HCT116 (cell line): ENCODE measurements around the gene CCSER1. TPM values are rescaled to one million over a fixed set of nuclear protein-coding genes. Genes with fewer than 3 reads are reported as not detected.
"Not testable (repeated sequence)": the region's sequence is repeated elsewhere in the genome, so short reads cannot be mapped to it uniquely, and the experiment has no call there.

ENCODE experiments used
- ATAC-seq: fragments of 200-7000 bp; cut with Tn5 transposase; 2 replicates; pipeline ENCODE4 v1.9.1; 2020; ENCODE audit warnings: mild to moderate bottlenecking, moderate library complexity
- BruUV-seq: library from RNA; stranded (reverse); fragments of 400-500 nt; replicated peaks from 2 replicates; lab custom pipeline; 2021; lab: Mats Ljungman, UMichigan
- CTCF ChIA-PET: fragments of 300-600 bp; sonication (Branson Sonifier 250); formaldehyde crosslinking; loops from one replicate; lab custom pipeline; 2021; ENCODE audit warnings: antibody characterized with exemption; lab: Charles Lee
- POLR2A ChIA-PET: fragments of 300-600, 350-600 bp; sonication (Branson Sonifier 250); formaldehyde crosslinking; loops from one replicate; lab custom pipeline; 2021; ENCODE audit warnings: antibody characterized with exemption; lab: Charles Lee
- RAD21 ChIA-PET, 2 experiments: fragments of 300-600 bp; sonication (Branson Sonifier 250); formaldehyde crosslinking; loops; one replicate each; lab custom pipeline; 2023; ENCODE audit warnings: low total read pairs in 2 of 2; ENCODE audit not compliant: uncharacterized antibody in 2 of 2, unreplicated experiment in 2 of 2, low non-redundant PET in 1 of 2; lab: Charles Lee
- DNase-seq: peaks from one replicate; pipeline ENCODE4 v3.0.0-alpha.2; 2010; ENCODE audit warnings: low read depth, low spot score
- H2AFZ ChIP-seq: fragments of 200-600 bp; shearing (Covaris generic), sonication (generic); 2 replicates; pipeline ENCODE4 v1.6.1; 2017; ENCODE audit warnings: low read depth, mixed run types, mixed read lengths, antibody characterized with exemption, low read length; ENCODE audit not compliant: poor library complexity, severe bottlenecking
- H3K27ac ChIP-seq: 2 replicates; pipeline ENCODE4 v1.5.1; 2012; ENCODE audit warnings: low read depth, low read length
- H3K27me3 ChIP-seq: fragments of 200-600 bp; sonication (generic); 2 replicates; pipeline ENCODE4 v1.6.1; 2016; ENCODE audit warnings: mixed run types, low read length, mixed read lengths; ENCODE audit not compliant: insufficient read depth
- H3K36me3 ChIP-seq, 2 experiments: fragments of 200-500 bp in 1 of 2; fragments of 200-600 bp in 1 of 2; sonication (Bioruptor generic) in 1 of 2; sonication (generic) in 1 of 2; 2 replicates each; pipeline versions ENCODE4 v1.5.1 to v1.6.1; 2014 to 2016; ENCODE audit warnings: low read length in 2 of 2, inconsistent platforms in 1 of 2, mixed read lengths in 1 of 2, mixed run types in 1 of 2; ENCODE audit not compliant: insufficient read depth in 2 of 2, control insufficient read depth in 1 of 2
- H3K4me1 ChIP-seq, 2 experiments: fragments of 200-600 bp in 1 of 2; sonication (generic) in 1 of 2; 2 replicates each; pipeline versions ENCODE4 v1.5.1 to v1.6.1; 2012 to 2017; ENCODE audit warnings: low read length in 2 of 2, inconsistent platforms in 1 of 2, mild to moderate bottlenecking in 1 of 2, mixed read lengths in 1 of 2, mixed run types in 1 of 2, moderate library complexity in 1 of 2; ENCODE audit not compliant: insufficient read depth in 2 of 2, control insufficient read depth in 1 of 2
- H3K4me2 ChIP-seq: fragments of 200-600 bp; sonication (generic); 2 replicates; pipeline ENCODE4 v1.6.1; 2017; ENCODE audit warnings: mixed run types, low read length, mixed read lengths
- H3K4me3 ChIP-seq, 2 experiments: fragments of 200-600 bp in 1 of 2; sonication (generic) in 1 of 2; replicated peaks in 1 of 2; 2 replicates each; pipeline ENCODE4 v1.5.1; 2011 to 2016; ENCODE audit warnings: low read length in 2 of 2, control low read depth in 1 of 2, low read depth in 1 of 2, mild to moderate bottlenecking in 1 of 2, mixed read lengths in 1 of 2, mixed run types in 1 of 2
- H3K79me2 ChIP-seq: fragments of 200-600 bp; sonication (generic); 2 replicates; pipeline ENCODE4 v1.6.1; 2017; ENCODE audit warnings: mild to moderate bottlenecking, mixed run types, low read length, moderate library complexity, mixed read lengths; ENCODE audit not compliant: insufficient read depth
- H3K9ac ChIP-seq: fragments of 200-600 bp; sonication (generic); 2 replicates; pipeline ENCODE4 v1.6.1; 2016; ENCODE audit warnings: low read length, mixed read lengths
- H3K9me2 ChIP-seq: fragments of 200-600 bp; sonication (generic), shearing (Covaris generic); 2 replicates; pipeline ENCODE4 v1.6.1; 2017; ENCODE audit warnings: mixed run types, mild to moderate bottlenecking, moderate library complexity; ENCODE audit not compliant: insufficient read depth
- H3K9me3 ChIP-seq, 2 experiments: fragments of 200-500 bp in 1 of 2; fragments of 200-600 bp in 1 of 2; sonication (Bioruptor generic) in 1 of 2; sonication (generic) in 1 of 2; 2 replicates each; pipeline ENCODE4 v1.6.1; 2014 to 2017; ENCODE audit warnings: low read length in 2 of 2, mixed read lengths in 2 of 2, inconsistent platforms in 1 of 2, low read depth in 1 of 2, mild to moderate bottlenecking in 1 of 2, mixed run types in 1 of 2, moderate library complexity in 1 of 2; ENCODE audit not compliant: control insufficient read depth in 1 of 2, insufficient read depth in 1 of 2
- H4K20me1 ChIP-seq: fragments of 200-600 bp; sonication (generic), shearing (Covaris generic); 2 replicates; pipeline ENCODE4 v1.6.1; 2017; ENCODE audit warnings: mixed run types, mild to moderate bottlenecking, moderate library complexity; ENCODE audit not compliant: insufficient read depth
- CBX3 ChIP-seq: IDR thresholded peaks from 2 replicates; pipeline ENCODE4 v1.6.1; 2012; ENCODE audit warnings: low read depth
- CEBPB ChIP-seq: IDR thresholded peaks from 2 replicates; pipeline ENCODE4 v1.6.1; 2012; ENCODE audit warnings: low read depth
- EZH2phosphoT487 ChIP-seq: fragments of 200-600 bp; IDR thresholded peaks from 2 replicates; pipeline ENCODE4 v1.6.1; 2018; ENCODE audit warnings: antibody characterized with exemption, borderline replicate concordance
- POLR2AphosphoS5 ChIP-seq: IDR thresholded peaks from 2 replicates; pipeline ENCODE4 v1.6.1; 2011; ENCODE audit warnings: mild to moderate bottlenecking, low read depth, low read length, moderate library complexity
- RAD21 ChIP-seq: IDR thresholded peaks from 2 replicates; pipeline ENCODE4 v1.6.1; 2012; ENCODE audit warnings: low read depth, mild to moderate bottlenecking
- SIN3A ChIP-seq: IDR thresholded peaks from 2 replicates; pipeline ENCODE4 v1.6.1; 2012; ENCODE audit warnings: low read depth
- SP1 ChIP-seq: IDR thresholded peaks from 2 replicates; pipeline ENCODE4 v1.6.1; 2012; ENCODE audit warnings: low read depth
- YY1 ChIP-seq: IDR thresholded peaks from 2 replicates; pipeline ENCODE4 v1.6.1; 2011; ENCODE audit warnings: low read length, low read depth, moderate library complexity, mild to moderate bottlenecking; ENCODE audit not compliant: insufficient replicate concordance; ENCODE audit errors: extremely low read depth
- ZFX ChIP-seq: fragments of 450-650 bp; IDR thresholded peaks from 2 replicates; pipeline ENCODE4 v1.6.1; 2017
- intact Hi-C: fragments of 100-400 bp; cut with micrococcal nuclease; formaldehyde crosslinking; loops from 2 replicates; pipeline ENCODE4 v1.10.0; 2022
- total RNA-seq: library from RNA; stranded (reverse); gene quantifications from one replicate; pipeline ENCODE4 v1.2.1, GENCODE V29; 2021; ENCODE audit not compliant: unreplicated experiment
- TF ChIP-seq, protein P1 (sequence below): IDR thresholded peaks from 2 replicates; pipeline ENCODE4 v1.6.1; 2012

The CCSER1 gene
- total RNA-seq, 1 experiment from 2014 or later, result 6.7 TPM

- intact Hi-C loops, result no loop called here
- ATAC-seq, result no peak
- BruUV-seq, result no TSS peak
- no peak overlapping the region for H2AFZ ChIP-seq
- no peaks in the 10 kb centered on the region for H3K9me3 ChIP-seq
- no peaks in the 10 kb centered on the region for H3K79me2 ChIP-seq
- ChIA-PET POLR2A (no interaction called here), CTCF (no interaction called here), RAD21 (no interaction called here)
- H4K20me1 ChIP-seq, result no peaks in the 10 kb centered on the region
- no peak overlapping the region for H3K9ac ChIP-seq
- no peak overlapping the region for H3K4me2 ChIP-seq
- no peaks in the 10 kb centered on the region for H3K36me3 ChIP-seq
- no peak for DNase-seq
- no peak for TF ChIP-seq RAD21
- TF ChIP-seq ZFX, result no peak
- no peak for TF ChIP-seq EZH2phosphoT487
- TF ChIP-seq POLR2AphosphoS5, result no peak
- no peak for TF ChIP-seq CEBPB
- no peak for TF ChIP-seq SIN3A
- TF ChIP-seq CBX3, result no peak
- H3K9me2 ChIP-seq, result no peaks in the 10 kb centered on the region
- H3K27ac ChIP-seq, result no peak overlapping the region
- H3K4me1 ChIP-seq, result no peaks in the 10 kb centered on the region
- H3K27me3 ChIP-seq, result no peaks in the 10 kb centered on the region
- H3K4me3 ChIP-seq, result no peak overlapping the region
These were observed 348.8 kb downstream of the CCSER1 start for GRCh38 chr4:90476019-90476418.

- H3K79me2 ChIP-seq, result no peaks in the 10 kb centered on the region
- ChIA-PET POLR2A (no interaction called here), RAD21 (no interaction called here), CTCF (no interaction called here)
- H3K9ac ChIP-seq, result no peak overlapping the region
- TF ChIP-seq, protein P1, sequence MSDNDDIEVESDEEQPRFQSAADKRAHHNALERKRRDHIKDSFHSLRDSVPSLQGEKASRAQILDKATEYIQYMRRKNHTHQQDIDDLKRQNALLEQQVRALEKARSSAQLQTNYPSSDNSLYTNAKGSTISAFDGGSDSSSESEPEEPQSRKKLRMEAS, result no peak
- TF ChIP-seq YY1 (no peak), SP1 (no peak)
- H3K4me3 ChIP-seq, result no peak overlapping the region
- H3K9me2 ChIP-seq, result no peaks in the 10 kb centered on the region
- H3K27me3 ChIP-seq, result no peaks in the 10 kb centered on the region
- H3K4me1 ChIP-seq, result no peaks in the 10 kb centered on the region
- no peak overlapping the region for H3K27ac ChIP-seq
- BruUV-seq, result no TSS peak
- intact Hi-C loops, result no loop called here
- H3K36me3 ChIP-seq, result no peaks in the 10 kb centered on the region
- ATAC-seq (no peak), DNase-seq (no peak)
- no peaks in the 10 kb centered on the region for H4K20me1 ChIP-seq
- H3K4me2 ChIP-seq, result no peak overlapping the region
- H3K9me3 ChIP-seq, result no peaks in the 10 kb centered on the region
- H2AFZ ChIP-seq, result no peak overlapping the region
These were observed 349.4 kb downstream of the CCSER1 start for GRCh38 chr4:90476586-90476985.

- POLR2A ChIA-PET, H3K9me2 ChIP-seq, ATAC-seq, H3K4me3 ChIP-seq, H2AFZ ChIP-seq, CTCF ChIA-PET, H3K36me3 ChIP-seq, H4K20me1 ChIP-seq, H3K27me3 ChIP-seq, H3K9ac ChIP-seq, RAD21 ChIA-PET, H3K4me1 ChIP-seq, DNase-seq, H3K9me3 ChIP-seq, BruUV-seq, H3K79me2 ChIP-seq, intact Hi-C loops, H3K4me2 ChIP-seq, H3K27ac ChIP-seq: not testable (repeated sequence)
These were observed 357.7 kb downstream of the CCSER1 start for GRCh38 chr4:90484894-90485293.
